GM12801 (cell line): Measurements from ENCODE around the gene NRIP1.

Experiments used
- TF ChIP-seq, protein P1 (sequence below): IDR thresholded peaks from one replicate; pipeline ENCODE4 v1.5.1; 2011; ENCODE audit warnings: control low read depth; ENCODE audit not compliant: insufficient read length; ENCODE audit errors: extremely low read depth

NRIP1 gene, protein sequence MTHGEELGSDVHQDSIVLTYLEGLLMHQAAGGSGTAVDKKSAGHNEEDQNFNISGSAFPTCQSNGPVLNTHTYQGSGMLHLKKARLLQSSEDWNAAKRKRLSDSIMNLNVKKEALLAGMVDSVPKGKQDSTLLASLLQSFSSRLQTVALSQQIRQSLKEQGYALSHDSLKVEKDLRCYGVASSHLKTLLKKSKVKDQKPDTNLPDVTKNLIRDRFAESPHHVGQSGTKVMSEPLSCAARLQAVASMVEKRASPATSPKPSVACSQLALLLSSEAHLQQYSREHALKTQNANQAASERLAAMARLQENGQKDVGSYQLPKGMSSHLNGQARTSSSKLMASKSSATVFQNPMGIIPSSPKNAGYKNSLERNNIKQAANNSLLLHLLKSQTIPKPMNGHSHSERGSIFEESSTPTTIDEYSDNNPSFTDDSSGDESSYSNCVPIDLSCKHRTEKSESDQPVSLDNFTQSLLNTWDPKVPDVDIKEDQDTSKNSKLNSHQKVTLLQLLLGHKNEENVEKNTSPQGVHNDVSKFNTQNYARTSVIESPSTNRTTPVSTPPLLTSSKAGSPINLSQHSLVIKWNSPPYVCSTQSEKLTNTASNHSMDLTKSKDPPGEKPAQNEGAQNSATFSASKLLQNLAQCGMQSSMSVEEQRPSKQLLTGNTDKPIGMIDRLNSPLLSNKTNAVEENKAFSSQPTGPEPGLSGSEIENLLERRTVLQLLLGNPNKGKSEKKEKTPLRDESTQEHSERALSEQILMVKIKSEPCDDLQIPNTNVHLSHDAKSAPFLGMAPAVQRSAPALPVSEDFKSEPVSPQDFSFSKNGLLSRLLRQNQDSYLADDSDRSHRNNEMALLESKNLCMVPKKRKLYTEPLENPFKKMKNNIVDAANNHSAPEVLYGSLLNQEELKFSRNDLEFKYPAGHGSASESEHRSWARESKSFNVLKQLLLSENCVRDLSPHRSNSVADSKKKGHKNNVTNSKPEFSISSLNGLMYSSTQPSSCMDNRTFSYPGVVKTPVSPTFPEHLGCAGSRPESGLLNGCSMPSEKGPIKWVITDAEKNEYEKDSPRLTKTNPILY (N-terminal part only)

DNA sequence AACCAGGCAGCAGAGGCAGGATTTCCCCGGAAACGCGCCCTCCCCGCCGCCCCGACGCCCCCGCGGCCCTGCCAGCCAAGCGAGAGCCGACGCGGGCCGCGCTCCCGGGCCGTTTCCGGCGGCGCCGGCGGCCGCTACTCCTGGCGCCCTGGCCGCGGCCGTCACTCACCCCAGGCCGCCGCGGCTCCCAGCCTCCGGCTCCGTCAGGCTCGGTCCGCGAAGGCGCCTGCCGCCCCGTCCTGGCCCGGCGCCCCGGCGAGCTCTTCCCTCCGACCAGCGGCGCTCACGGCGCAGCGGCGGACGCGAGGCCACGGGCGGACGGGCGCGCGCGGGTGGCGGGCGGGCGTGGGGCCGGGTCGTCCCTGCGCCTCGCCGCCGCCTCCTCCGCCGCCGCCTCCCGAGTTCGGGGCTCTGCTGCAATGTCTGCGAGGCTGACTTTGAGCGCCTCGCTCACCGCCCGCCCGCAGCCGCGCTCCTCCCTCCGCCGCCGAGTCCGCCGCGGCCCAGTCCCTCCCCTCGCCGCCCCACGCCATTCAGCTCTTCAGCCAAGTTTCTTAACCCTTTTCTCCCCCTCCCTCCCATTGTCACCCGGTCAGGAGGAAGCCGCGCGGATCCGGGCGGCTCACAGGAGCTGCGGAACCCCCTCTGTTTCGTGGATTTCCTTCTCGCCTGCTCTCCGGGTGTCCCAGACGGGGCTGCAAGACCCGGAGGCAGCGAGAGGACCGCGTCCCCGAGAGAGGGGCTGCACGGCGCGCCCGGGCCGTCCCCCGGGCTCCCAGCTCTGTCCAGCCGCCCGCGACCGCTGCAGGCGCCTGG, at the start of gene NRIP1:
TSS of gene NRIP1 (minus strand) at position 425 of the 816 bp plus-strand sequence. CDS start 96,808 bp downstream, outside the sequence.
- TF ChIP-seq, protein P1, sequence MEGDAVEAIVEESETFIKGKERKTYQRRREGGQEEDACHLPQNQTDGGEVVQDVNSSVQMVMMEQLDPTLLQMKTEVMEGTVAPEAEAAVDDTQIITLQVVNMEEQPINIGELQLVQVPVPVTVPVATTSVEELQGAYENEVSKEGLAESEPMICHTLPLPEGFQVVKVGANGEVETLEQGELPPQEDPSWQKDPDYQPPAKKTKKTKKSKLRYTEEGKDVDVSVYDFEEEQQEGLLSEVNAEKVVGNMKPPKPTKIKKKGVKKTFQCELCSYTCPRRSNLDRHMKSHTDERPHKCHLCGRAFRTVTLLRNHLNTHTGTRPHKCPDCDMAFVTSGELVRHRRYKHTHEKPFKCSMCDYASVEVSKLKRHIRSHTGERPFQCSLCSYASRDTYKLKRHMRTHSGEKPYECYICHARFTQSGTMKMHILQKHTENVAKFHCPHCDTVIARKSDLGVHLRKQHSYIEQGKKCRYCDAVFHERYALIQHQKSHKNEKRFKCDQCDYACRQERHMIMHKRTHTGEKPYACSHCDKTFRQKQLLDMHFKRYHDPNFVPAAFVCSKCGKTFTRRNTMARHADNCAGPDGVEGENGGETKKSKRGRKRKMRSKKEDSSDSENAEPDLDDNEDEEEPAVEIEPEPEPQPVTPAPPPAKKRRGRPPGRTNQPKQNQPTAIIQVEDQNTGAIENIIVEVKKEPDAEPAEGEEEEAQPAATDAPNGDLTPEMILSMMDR = no peak

DNA sequence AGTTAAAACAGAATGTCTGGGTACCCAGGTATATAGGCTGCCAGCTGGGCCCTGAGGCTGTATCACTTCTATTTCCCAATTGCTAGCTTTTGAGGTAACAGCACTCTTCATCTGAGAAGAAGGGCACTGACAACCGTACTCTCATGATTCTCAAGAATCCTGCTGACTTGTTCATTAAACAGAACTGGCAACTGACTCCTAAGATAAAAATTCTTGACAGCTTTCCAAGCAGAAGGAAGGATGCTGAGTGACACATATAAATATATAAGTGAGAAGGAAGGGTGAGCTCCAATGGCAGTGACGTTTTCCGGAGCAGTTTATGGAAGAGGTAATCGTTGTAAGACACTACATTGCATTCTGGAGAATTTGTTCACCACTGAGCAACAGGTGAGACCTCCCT, 48.1 kb upstream of the NRIP1 start:
- TF ChIP-seq, protein P1 = no peak

DNA sequence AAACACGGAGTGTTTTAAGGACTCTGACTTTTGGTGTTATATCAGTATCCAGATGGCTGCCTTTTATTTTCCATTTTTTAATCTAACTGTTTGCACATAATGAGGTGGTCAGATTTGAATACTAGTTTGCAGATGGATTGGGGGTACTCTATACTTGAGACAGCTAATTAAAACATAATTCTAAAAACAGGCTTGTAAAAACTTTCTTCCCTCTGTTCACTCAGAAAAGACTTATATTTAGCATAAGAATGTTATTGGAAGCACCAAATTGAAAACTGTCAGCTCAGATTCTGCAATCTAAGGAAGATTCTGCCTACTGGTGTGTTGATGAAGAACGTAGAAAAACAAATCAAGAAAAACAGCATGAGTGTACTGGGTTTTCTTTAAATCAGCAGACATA, 44.0 kb upstream of the NRIP1 start:
- TF ChIP-seq, protein P1 = no peak

DNA sequence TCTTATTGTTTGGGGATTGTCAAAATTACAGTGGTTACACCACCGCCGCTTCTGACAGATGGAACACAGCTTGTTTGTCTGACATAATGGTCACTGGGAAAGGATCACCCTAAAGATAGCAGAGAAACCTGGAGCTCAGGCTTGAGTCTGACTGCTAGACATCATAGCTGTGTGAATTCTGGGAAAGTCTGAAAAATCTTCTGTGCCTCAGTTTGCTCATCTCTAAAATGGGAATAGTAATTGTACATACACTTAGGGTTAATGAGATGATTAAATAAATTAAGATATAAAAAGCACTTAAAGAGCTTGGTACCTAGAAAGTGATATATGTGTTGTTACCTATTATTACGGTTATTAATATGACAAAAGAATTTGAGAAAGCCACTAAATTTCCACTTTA, 39.7 kb upstream of the NRIP1 start:
- TF ChIP-seq, protein P1 = no peak

DNA sequence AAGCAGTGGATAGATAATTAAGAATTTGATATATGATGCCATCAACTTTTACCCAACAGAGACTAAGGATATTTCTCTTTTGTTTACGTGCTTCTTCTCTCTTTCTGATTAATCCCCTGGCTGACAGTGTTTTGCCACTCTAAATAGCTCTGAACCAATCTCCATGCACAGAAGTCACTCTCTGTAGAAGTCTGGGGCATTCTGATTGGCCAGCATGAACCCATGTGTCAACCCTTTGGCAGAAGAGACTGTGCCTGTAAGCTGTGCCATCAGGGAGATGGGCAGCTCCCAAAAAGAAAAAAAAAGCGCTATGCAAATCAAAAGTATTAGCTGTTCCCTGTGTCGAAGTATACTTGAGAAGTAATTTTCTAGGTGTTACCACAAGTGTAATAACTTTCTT, 34.1 kb upstream of the NRIP1 start:
- TF ChIP-seq, protein P1 = no peak

DNA sequence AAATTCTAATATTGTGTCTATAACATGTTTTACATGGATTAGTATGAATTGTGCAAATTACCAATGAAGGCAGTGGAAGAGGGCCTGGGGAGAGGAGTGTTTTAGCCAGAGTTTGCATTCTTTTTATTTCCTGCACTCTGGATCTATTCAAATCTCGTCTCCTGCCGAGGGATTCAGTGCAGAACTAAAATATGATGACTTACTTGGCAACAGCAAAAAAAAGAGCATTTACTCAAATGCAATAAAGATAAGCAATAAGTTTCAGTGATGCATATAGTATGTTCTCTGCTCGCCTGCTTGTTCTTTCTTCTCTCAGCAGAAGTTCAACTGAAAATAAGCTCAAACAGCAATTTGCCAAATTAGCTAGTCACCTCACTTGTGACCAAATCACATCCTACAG, 33.4 kb upstream of the NRIP1 start:
- TF ChIP-seq, protein P1 = no peak

DNA sequence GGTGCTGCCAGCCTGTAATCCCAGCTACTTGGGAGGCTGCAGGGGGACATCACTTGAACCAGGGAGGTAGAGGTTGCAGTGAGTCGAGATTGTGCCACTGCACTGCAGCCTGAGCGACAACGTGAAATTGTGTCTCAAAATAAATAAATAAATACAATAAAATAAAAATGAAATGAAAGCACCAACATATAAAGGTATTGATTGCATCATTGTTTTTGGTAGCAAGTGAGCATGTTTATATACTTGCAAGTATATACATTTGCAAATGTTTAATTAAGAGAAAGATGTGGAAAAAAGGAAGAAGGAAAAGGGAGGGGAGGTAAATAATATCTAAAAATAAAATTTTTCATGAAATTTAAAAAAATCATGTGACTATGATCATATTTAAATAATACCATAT, 32.8 kb upstream of the NRIP1 start:
- TF ChIP-seq, protein P1 = no peak
